Activated CD4-positive, alpha-beta T cell treated with anti-CD3 and anti-CD28 coated beads for 36 hours (primary cell): ENCODE data around the gene ALKBH6. TPM values are rescaled to one million over a fixed set of nuclear protein-coding genes. Genes with fewer than 3 reads are reported as not detected.

Source experiments
- ATAC-seq: fragments of 200-7000 bp; cut with Tn5 transposase; one replicate; pipeline ENCODE4 v1.10.0; 2021; ENCODE audit warnings: mild to moderate bottlenecking, moderate library complexity
- CTCF ChIA-PET: fragments of 350-600 bp; sonication (Branson Sonifier 250); formaldehyde crosslinking; loops from one replicate; lab custom pipeline; 2021; ENCODE audit warnings: antibody characterized with exemption; lab: Charles Lee
- POLR2A ChIA-PET: fragments of 350-600 bp; sonication (Branson Sonifier 250); formaldehyde crosslinking; loops from one replicate; lab custom pipeline; 2021; ENCODE audit warnings: antibody characterized with exemption, inconsistent platforms; lab: Charles Lee
- DNase-seq: peaks from one replicate; pipeline ENCODE4 v3.0.0-alpha.2; 2020
- H3K27ac Mint-ChIP-seq: one replicate; pipeline ENCODE4 v1.8.0; 2021; ENCODE audit warnings: mixed read lengths
- H3K27me3 Mint-ChIP-seq: one replicate; pipeline ENCODE4 v1.8.0; 2021; ENCODE audit warnings: mixed read lengths
- H3K36me3 Mint-ChIP-seq: one replicate; pipeline ENCODE4 v1.8.0; 2021; ENCODE audit warnings: low read depth, mixed read lengths
- H3K4me1 Mint-ChIP-seq: one replicate; pipeline ENCODE4 v1.8.0; 2021; ENCODE audit warnings: mixed read lengths
- H3K4me3 Mint-ChIP-seq: one replicate; pipeline ENCODE4 v1.8.0; 2021; ENCODE audit warnings: mild to moderate bottlenecking, moderate library complexity, mixed read lengths
- H3K9me3 Mint-ChIP-seq: one replicate; pipeline ENCODE4 v1.8.0; 2021; ENCODE audit warnings: low read depth, mixed read lengths
- intact Hi-C, 2 experiments: fragments of 100-400 bp; cut with DNase I in 1 of 2; cut with micrococcal nuclease in 1 of 2; formaldehyde crosslinking; loops; one replicate each; pipeline versions ENCODE4 v1.14.2 to v1.15.1; 2022 to 2024; cut with DNase I, micrococcal nuclease
- total RNA-seq, 2 experiments: library from RNA; stranded (reverse); gene quantifications; one replicate each; pipeline ENCODE4 v1.2.3, GENCODE V29; 2021

Gene ALKBH6
- total RNA-seq, 2 experiments from 2014 or later, result 40.6 to 42.2 TPM

GRCh38 chr19:35975608-35976214 lies 38.3 kb downstream of the ALKBH6 start:
- ChIA-PET POLR2A (no interaction called here), CTCF (interaction anchor here (0.6 to 1.0 kb wide), 2 partner anchors 9 to 234 kb away, joined by 3 read pairs; no protein-coding TSS in a partner anchor)
- Mint-ChIP-seq H3K27me3 (peaks cover 16% of the 10 kb centered on the region), H3K4me1 (no peaks in the 10 kb centered on the region), H3K27ac (no peak overlapping the region), H3K4me3 (no peak overlapping the region), H3K36me3 (no peaks in the 10 kb centered on the region), H3K9me3 (no peaks in the 10 kb centered on the region)
- intact Hi-C loops, result no loop called here
- ATAC-seq (no peak), DNase-seq (peak; percentile 47)

GRCh38 chr19:35973487-35973886 lies 40.5 kb downstream of the ALKBH6 start:
- POLR2A ChIA-PET, result no interaction called here
- H3K36me3 Mint-ChIP-seq, result no peaks in the 10 kb centered on the region
- intact Hi-C loops, result no loop called here

GRCh38 chr19:35966771-35967170 lies 47.2 kb downstream of the ALKBH6 start:
- intact Hi-C loops, result no loop called here
- peaks cover 5% of the 10 kb centered on the region for H3K27me3 Mint-ChIP-seq
- CTCF ChIA-PET, result interaction anchor here (0.6 to 1.4 kb wide), 4 partner anchors 9 to 326 kb away, joined by 3 read pairs; no protein-coding TSS in a partner anchor
- no peak overlapping the region for H3K4me3 Mint-ChIP-seq
- H3K4me1 Mint-ChIP-seq, result peaks cover 5% of the 10 kb centered on the region
- ATAC-seq (no peak), DNase-seq (no peak)
- no peaks in the 10 kb centered on the region for H3K9me3 Mint-ChIP-seq
- POLR2A ChIA-PET, result no interaction called here
- H3K27ac Mint-ChIP-seq, result no peak overlapping the region
- no peaks in the 10 kb centered on the region for H3K36me3 Mint-ChIP-seq

More at GRCh38 chr19:35973487-35973886, 40.5 kb downstream of the ALKBH6 start:
- Mint-ChIP-seq H3K4me3 (no peak overlapping the region), H3K9me3 (no peaks in the 10 kb centered on the region), H3K4me1 (peaks cover 5% of the 10 kb centered on the region), H3K27ac (no peak overlapping the region), H3K27me3 (peaks cover 7% of the 10 kb centered on the region)
- ATAC-seq, result peak; percentile 26
- CTCF ChIA-PET, result no interaction called here
- no peak for DNase-seq

GRCh38 chr19:35963514-35963913 lies 50.5 kb downstream of the ALKBH6 start:
- intact Hi-C loops, result no loop called here
- DNase-seq (peak; percentile 75), ATAC-seq (no peak)
- no peak overlapping the region for H3K4me3 Mint-ChIP-seq
- no peaks in the 10 kb centered on the region for H3K9me3 Mint-ChIP-seq
- H3K27ac Mint-ChIP-seq, result no peak overlapping the region
- CTCF ChIA-PET, result interaction anchor here (1.4 kb wide), 1 partner anchor 32 kb away, joined by 3 read pairs; no protein-coding TSS in a partner anchor
- POLR2A ChIA-PET, result no interaction called here
- no peaks in the 10 kb centered on the region for H3K36me3 Mint-ChIP-seq
- peaks cover 7% of the 10 kb centered on the region for H3K27me3 Mint-ChIP-seq
- H3K4me1 Mint-ChIP-seq, result peaks cover 11% of the 10 kb centered on the region

GRCh38 chr19:35960432-35960972 lies 53.5 kb downstream of the ALKBH6 start:
- Mint-ChIP-seq H3K27ac (no peak overlapping the region), H3K4me3 (no peak overlapping the region), H3K27me3 (peaks cover 5% of the 10 kb centered on the region), H3K4me1 (peaks cover 26% of the 10 kb centered on the region), H3K36me3 (no peaks in the 10 kb centered on the region), H3K9me3 (peaks cover 5% of the 10 kb centered on the region)
- no peak for DNase-seq
- ChIA-PET POLR2A (no interaction called here), CTCF (interaction anchor here (0.8 to 1.2 kb wide), 3 partner anchors 48 to 268 kb away, joined by 3 to 5 read pairs (median 5); partner anchors contain the start of gene SYNE4)
- no peak for ATAC-seq
- intact Hi-C loops, result no loop called here

GRCh38 chr19:35959968-35960320 lies 54.1 kb downstream of the ALKBH6 start:
- no peak for ATAC-seq
- Mint-ChIP-seq H3K27me3 (peaks cover 5% of the 10 kb centered on the region), H3K4me1 (peaks cover 29% of the 10 kb centered on the region), H3K27ac (no peak overlapping the region), H3K36me3 (no peaks in the 10 kb centered on the region), H3K9me3 (peaks cover 5% of the 10 kb centered on the region), H3K4me3 (peak overlapping the region; percentile 19)
- ChIA-PET CTCF (interaction anchor here (0.8 to 1.2 kb wide), 3 partner anchors 49 to 267 kb away, joined by 3 to 5 read pairs (median 5); partner anchors contain the start of gene SYNE4), POLR2A (no interaction called here)
- intact Hi-C loops, result loop anchor here (1.0 to 5.0 kb wide), 3 partner anchors 24 to 37 kb away; partner anchors contain the start of genes SDHAF1 (in 2 of the 2) and LRFN3 (in 1 of the 2)
- DNase-seq, result no peak

Other genes starting within 250 kb of the ALKBH6 start
- 10 to 100 TPM; 27.8 to 35.2 TPM for gene ARHGAP33, start 238.6 kb downstream of the ALKBH6 start, total RNA-seq
- not detected for gene PRODH2, start 201.4 kb downstream of the ALKBH6 start, total RNA-seq
- not detected for gene NPHS1, start 161.7 kb downstream of the ALKBH6 start, total RNA-seq
- under 1 TPM; 0.93 to 0.98 TPM for gene KIRREL2, start 157.3 kb downstream of the ALKBH6 start, total RNA-seq
- gene APLP1, start 145.6 kb downstream of the ALKBH6 start, total RNA-seq, result 1 to 10 TPM; 2.3 to 3.0 TPM
- 10 to 100 TPM; 60.1 TPM for gene NFKBID, start 113.7 kb downstream of the ALKBH6 start, total RNA-seq
- gene HCST, start 111.7 kb downstream of the ALKBH6 start, total RNA-seq, result 10 to 100 TPM; 27.0 to 32.7 TPM
- not detected for gene TYROBP, start 105.9 kb downstream of the ALKBH6 start, total RNA-seq
- 1 to 10 TPM; 7.8 to 8.3 TPM for gene LRFN3, start 77.8 kb downstream of the ALKBH6 start, total RNA-seq
- gene SDHAF1, start 19.0 kb downstream of the ALKBH6 start, total RNA-seq, result 10 to 100 TPM; 16.0 to 19.2 TPM
- 1 to 10 TPM; 1.6 to 1.7 TPM for gene SYNE4, start 5.4 kb downstream of the ALKBH6 start, total RNA-seq
- gene CLIP3, start 18.7 kb upstream of the ALKBH6 start, total RNA-seq, result under 1 TPM; 0.16 to 0.42 TPM
- 1 to 10 TPM; 3.1 to 3.4 TPM for gene THAP8, start 40.1 kb upstream of the ALKBH6 start, total RNA-seq
- gene WDR62, start 40.7 kb upstream of the ALKBH6 start, total RNA-seq, result 10 to 100 TPM; 13.6 to 14.3 TPM
- not detected for gene OVOL3, start 96.9 kb upstream of the ALKBH6 start, total RNA-seq
- gene POLR2I, start 100.7 kb upstream of the ALKBH6 start, total RNA-seq, result 10 to 100 TPM; 89.6 to 97.3 TPM
- gene TBCB, start 101.3 kb upstream of the ALKBH6 start, total RNA-seq, result 100 to 1,000 TPM; 111 to 117 TPM
- 100 to 1,000 TPM; 345 to 452 TPM for gene CAPNS1, start 125.9 kb upstream of the ALKBH6 start, total RNA-seq
- gene COX7A1, start 138.2 kb upstream of the ALKBH6 start, total RNA-seq, result not detected
- gene ZNF565, start 200.5 kb upstream of the ALKBH6 start, total RNA-seq, result 1 to 10 TPM; 2.8 to 2.9 TPM
- 100 to 1,000 TPM; 105 to 111 TPM for gene ZNF146, start 200.9 kb upstream of the ALKBH6 start, total RNA-seq